Muscle of leg (tissue), 11 donors: ENCODE data around the gene FAHD1. TPM values are rescaled to one million over a fixed set of nuclear protein-coding genes. Genes with fewer than 3 reads are reported as not detected.

Experiments
- DNase-seq: peaks from one replicate; pipeline ENCODE4 v3.0.0; 2013
- H3K27ac ChIP-seq: one replicate; pipeline ENCODE4 v1.5.1; 2013; ENCODE audit warnings: mild to moderate bottlenecking, low read length, control low read depth
- H3K27me3 ChIP-seq: one replicate; pipeline ENCODE4 v1.6.1; 2013; ENCODE audit warnings: low read length; ENCODE audit not compliant: control insufficient read depth, insufficient read depth
- H3K36me3 ChIP-seq: one replicate; pipeline ENCODE4 v1.6.1; 2013; ENCODE audit warnings: low read length; ENCODE audit not compliant: control insufficient read depth, insufficient read depth
- H3K4me1 ChIP-seq: one replicate; pipeline ENCODE4 v1.6.1; 2013; ENCODE audit warnings: low read length; ENCODE audit not compliant: control insufficient read depth, insufficient read depth
- H3K4me3 ChIP-seq: one replicate; pipeline ENCODE4 v1.5.1; 2013; ENCODE audit warnings: low read length, control low read depth
- H3K9me3 ChIP-seq: replicated peaks from 2 replicates; pipeline ENCODE4 v1.6.1; 2013; ENCODE audit warnings: low read depth, low read length; ENCODE audit not compliant: control insufficient read depth
- WGBS: methylation state at CpG from one replicate; pipeline ENCODE4 v1.1.5; 2013; ENCODE audit warnings: missing lambda C conversion rate; ENCODE audit not compliant: insufficient coverage; 5-methylcytosine and 5-hydroxymethylcytosine counted together
- polyA plus RNA-seq, 8 donors: library from polyadenylated mRNA; unstranded; fragments of 120-200 nt; gene quantifications; one replicate each; pipeline versions ENCODE4 v1.2.1 to v1.2.3, GENCODE V29; 2013; ENCODE audit warnings: inconsistent platforms in 1 of 8, low replicate concordance in 1 of 8; ENCODE audit not compliant: insufficient read length in 8 of 8, insufficient read depth in 1 of 8
- total RNA-seq: library from RNA; stranded (reverse); fragments of 120-200 nt; gene quantifications from one replicate; pipeline ENCODE4 v1.2.4, GENCODE V29; 2013

Gene FAHD1
- total and polyA plus RNA-seq, 9 donors = 19.7 to 27.7 (median 22.6) TPM

- Histone ChIP-seq H3K36me3 (peaks cover 58% of the 10 kb centered on the region), H3K9me3 (no peaks in the 10 kb centered on the region), H3K4me3 (peak overlapping the region; percentile 71), H3K27ac (peak overlapping the region; percentile 1), H3K27me3 (no peaks in the 10 kb centered on the region), H3K4me1 (peaks cover 19% of the 10 kb centered on the region)
- under 1% methylated on average over 64 of the region's 70 CpGs for WGBS
- peak; percentile 28 for DNase-seq
These were observed 45.1 kb upstream of the FAHD1 start for GRCh38 chr16:1781758-1782407.

- Histone ChIP-seq H3K4me3 (peak within 1 kb of the TSS; percentile 77), H3K27me3 (no peaks in the 10 kb centered on the region), H3K9me3 (no peaks in the 10 kb centered on the region), H3K4me1 (peaks cover 19% of the 10 kb centered on the region), H3K36me3 (peaks cover 59% of the 10 kb centered on the region), H3K27ac (peak within 1 kb of the TSS; percentile 62)
- DNase-seq = peak; percentile 100
- WGBS = under 1% methylated on average over 96 of the region's 102 CpGs
These were observed 44.4 kb upstream of the FAHD1 start, which contains the start of the genes NUBP2 and SPSB3 for GRCh38 chr16:1782408-1783264. TSS of gene NUBP2 (plus strand) at chr16:1782960. CDS start at chr16:1783021, 61 bp downstream. TSS of gene SPSB3 (minus strand) at chr16:1782571. CDS start at chr16:1781483, 1,088 bp downstream.

GRCh38 chr16:1784977-1785845, 41.8 kb upstream of the FAHD1 start:
- no peaks in the 10 kb centered on the region for H3K9me3 ChIP-seq
- no peak overlapping the region for H3K27ac ChIP-seq
- H3K36me3 ChIP-seq = peaks cover 58% of the 10 kb centered on the region
- 86% methylated on average over 16 of the region's 26 CpGs for WGBS
- no peaks in the 10 kb centered on the region for H3K27me3 ChIP-seq
- no peak overlapping the region for H3K4me3 ChIP-seq
- no peak for DNase-seq
- H3K4me1 ChIP-seq = peaks cover 17% of the 10 kb centered on the region

- no peak overlapping the region for H3K4me3 ChIP-seq
- 87% methylated on average over 14 of the region's 14 CpGs for WGBS
- H3K4me1 ChIP-seq = peaks cover 17% of the 10 kb centered on the region
- peaks cover 57% of the 10 kb centered on the region for H3K36me3 ChIP-seq
- H3K27me3 ChIP-seq = no peaks in the 10 kb centered on the region
- no peak overlapping the region for H3K27ac ChIP-seq
- H3K9me3 ChIP-seq = no peaks in the 10 kb centered on the region
- DNase-seq = no peak
These were observed 41.2 kb upstream of the FAHD1 start for GRCh38 chr16:1785846-1786170.

- 87% methylated on average over 51 of the region's 51 CpGs for WGBS
- Histone ChIP-seq H3K9me3 (no peaks in the 10 kb centered on the region), H3K36me3 (peaks cover 60% of the 10 kb centered on the region), H3K27me3 (no peaks in the 10 kb centered on the region), H3K27ac (no peak overlapping the region), H3K4me1 (peaks cover 11% of the 10 kb centered on the region), H3K4me3 (no peak overlapping the region)
- no peak for DNase-seq
These were observed 40.6 kb upstream of the FAHD1 start for GRCh38 chr16:1786242-1787055.

- no peak for DNase-seq
- no peak overlapping the region for H3K4me3 ChIP-seq
- H3K36me3 ChIP-seq = peaks cover 63% of the 10 kb centered on the region
- H3K9me3 ChIP-seq = no peaks in the 10 kb centered on the region
- H3K27me3 ChIP-seq = no peaks in the 10 kb centered on the region
- peaks cover 7% of the 10 kb centered on the region for H3K4me1 ChIP-seq
- 85% methylated on average over 6 of the region's 6 CpGs for WGBS
- no peak overlapping the region for H3K27ac ChIP-seq
These were observed 40.0 kb upstream of the FAHD1 start for GRCh38 chr16:1787056-1787321.

GRCh38 chr16:1787322-1788094, 39.5 kb upstream of the FAHD1 start:
- Histone ChIP-seq H3K27me3 (no peaks in the 10 kb centered on the region), H3K4me3 (no peak overlapping the region), H3K9me3 (no peaks in the 10 kb centered on the region), H3K36me3 (peaks cover 63% of the 10 kb centered on the region), H3K4me1 (peaks cover 7% of the 10 kb centered on the region), H3K27ac (no peak overlapping the region)
- no peak for DNase-seq
- 91% methylated on average over 44 of the region's 44 CpGs for WGBS

GRCh38 chr16:1788095-1788707, 38.8 kb upstream of the FAHD1 start:
- no peak for DNase-seq
- H3K27me3 ChIP-seq = no peaks in the 10 kb centered on the region
- H3K36me3 ChIP-seq = peaks cover 66% of the 10 kb centered on the region
- H3K4me3 ChIP-seq = no peak overlapping the region
- H3K4me1 ChIP-seq = peaks cover 10% of the 10 kb centered on the region
- WGBS = 89% methylated on average over 21 of the region's 38 CpGs
- H3K9me3 ChIP-seq = no peaks in the 10 kb centered on the region
- no peak overlapping the region for H3K27ac ChIP-seq

GRCh38 chr16:1788708-1789100, 38.3 kb upstream of the FAHD1 start:
- Histone ChIP-seq H3K4me1 (peaks cover 10% of the 10 kb centered on the region), H3K36me3 (peaks cover 66% of the 10 kb centered on the region), H3K9me3 (no peaks in the 10 kb centered on the region), H3K27me3 (no peaks in the 10 kb centered on the region), H3K27ac (no peak overlapping the region), H3K4me3 (no peak overlapping the region)
- peak; percentile 16 for DNase-seq
- 45% methylated on average over 19 of the region's 19 CpGs for WGBS
